HEK293 (cell line): Measurements from ENCODE around the gene CACNA2D1.

Experiments
- CTCF ChIA-PET: fragments of 350-600 bp; formaldehyde crosslinking; extraction: SDS; loops from one replicate; lab custom pipeline; 2021; ENCODE audit warnings: antibody characterized with exemption; lab: Yijun Ruan, JAX
- POLR2A ChIA-PET: fragments of 300-600 bp; formaldehyde crosslinking; extraction: SDS; loops from one replicate; lab custom pipeline; 2020; ENCODE audit warnings: antibody characterized with exemption, inconsistent platforms; lab: Yijun Ruan, JAX
- H3K27ac ChIP-seq: fragments of 200-500 bp; sonication (Bioruptor generic); 2 replicates; pipeline ENCODE4 v1.5.1; 2014; ENCODE audit warnings: low read depth, low read length, control low read depth, inconsistent platforms; ENCODE audit errors: extremely low read depth
- H3K36me3 ChIP-seq, 2 experiments: fragments of 200-500 bp in 1 of 2; sonication (Bioruptor generic) in 1 of 2; 1 replicate in 1 of 2; 2 replicates in 1 of 2; pipeline ENCODE4 v1.5.1; 2014 to 2017; ENCODE audit warnings: inconsistent platforms in 2 of 2, low read length in 2 of 2; ENCODE audit not compliant: control insufficient read depth in 2 of 2, insufficient read depth in 1 of 2
- H3K4me1 ChIP-seq: fragments of 200-500 bp; sonication (Bioruptor generic); 2 replicates; pipeline ENCODE4 v1.5.1; 2014; ENCODE audit warnings: mild to moderate bottlenecking, low read length, inconsistent platforms; ENCODE audit not compliant: control insufficient read depth, insufficient read depth
- H3K4me3 ChIP-seq: 2 replicates; pipeline ENCODE4 v1.5.1; 2011; ENCODE audit warnings: low read depth, mild to moderate bottlenecking, control low read depth, low read length, moderate library complexity
- H3K9me3 ChIP-seq: fragments of 200-500 bp; sonication (Bioruptor generic); 2 replicates; pipeline ENCODE4 v1.5.1; 2014; ENCODE audit warnings: low read depth, low read length, inconsistent platforms; ENCODE audit not compliant: control insufficient read depth, insufficient read depth
- GLIS1 ChIP-seq: fragments of 450-650 bp; formaldehyde crosslinking; IDR thresholded peaks from 2 replicates; pipeline ENCODE4 v1.5.1; 2016; ENCODE audit warnings: missing biosample characterization, missing genetic modification characterization
- GLIS2 ChIP-seq: fragments of 450-650 bp; formaldehyde crosslinking; IDR thresholded peaks from 2 replicates; pipeline ENCODE4 v1.5.1; 2016; ENCODE audit warnings: missing biosample characterization, missing genetic modification characterization
- INSM2 ChIP-seq: fragments of 450-650 bp; formaldehyde crosslinking; IDR thresholded peaks from 2 replicates; pipeline ENCODE4 v1.5.1; 2016; ENCODE audit warnings: missing biosample characterization, missing genetic modification characterization
- PRDM2 ChIP-seq: fragments of 450-650 bp; formaldehyde crosslinking; IDR thresholded peaks from 2 replicates; pipeline ENCODE4 v1.5.1; 2016; ENCODE audit warnings: missing biosample characterization, missing genetic modification characterization, borderline replicate concordance
- REST ChIP-seq: fragments of 450-650 bp; formaldehyde crosslinking; IDR thresholded peaks from 2 replicates; pipeline ENCODE4 v1.5.1; 2016; ENCODE audit warnings: missing biosample characterization, missing genetic modification characterization
- ZBTB44 ChIP-seq: fragments of 450-650 bp; IDR thresholded peaks from 2 replicates; pipeline ENCODE4 v1.5.1; 2018; ENCODE audit warnings: missing biosample characterization, mild to moderate bottlenecking, missing genetic modification characterization
- ZBTB7A ChIP-seq: fragments of 450-650 bp; formaldehyde crosslinking; IDR thresholded peaks from 2 replicates; pipeline ENCODE4 v1.5.1; 2016; ENCODE audit warnings: low read depth, missing biosample characterization, missing genetic modification characterization
- ZFP41 ChIP-seq: fragments of 450-650 bp; formaldehyde crosslinking; IDR thresholded peaks from 2 replicates; pipeline ENCODE4 v1.5.1; 2016; ENCODE audit warnings: missing biosample characterization, missing genetic modification characterization, borderline replicate concordance
- ZNF214 ChIP-seq: fragments of 450-650 bp; formaldehyde crosslinking; IDR thresholded peaks from 2 replicates; pipeline ENCODE4 v1.5.1; 2017; ENCODE audit warnings: missing biosample characterization, mild to moderate bottlenecking, missing genetic modification characterization, borderline replicate concordance
- ZNF23 ChIP-seq: fragments of 450-650 bp; formaldehyde crosslinking; IDR thresholded peaks from 2 replicates; pipeline ENCODE4 v1.5.1; 2016; ENCODE audit warnings: missing biosample characterization, missing genetic modification characterization, borderline replicate concordance
- ZNF302 ChIP-seq: fragments of 450-650 bp; formaldehyde crosslinking; IDR thresholded peaks from 2 replicates; pipeline ENCODE4 v1.5.1; 2016; ENCODE audit warnings: missing biosample characterization, missing genetic modification characterization, low read depth
- ZNF311 ChIP-seq: fragments of 450-650 bp; formaldehyde crosslinking; IDR thresholded peaks from 2 replicates; pipeline ENCODE4 v1.5.1; 2017; ENCODE audit warnings: missing biosample characterization, missing genetic modification characterization, borderline replicate concordance
- ZNF501 ChIP-seq: fragments of 450-650 bp; formaldehyde crosslinking; IDR thresholded peaks from 2 replicates; pipeline ENCODE4 v1.5.1; 2016; ENCODE audit warnings: missing biosample characterization, missing genetic modification characterization
- ZNF639 ChIP-seq: fragments of 450-650 bp; formaldehyde crosslinking; IDR thresholded peaks from 2 replicates; pipeline ENCODE4 v1.5.1; 2016; ENCODE audit warnings: missing biosample characterization, missing genetic modification characterization
- ZNF707 ChIP-seq: fragments of 450-650 bp; formaldehyde crosslinking; IDR thresholded peaks from 2 replicates; pipeline ENCODE4 v1.5.1; 2016; ENCODE audit warnings: missing biosample characterization, missing genetic modification characterization
- ZNF776 ChIP-seq: fragments of 450-650 bp; formaldehyde crosslinking; IDR thresholded peaks from 2 replicates; pipeline ENCODE4 v1.5.0; 2017; ENCODE audit warnings: missing biosample characterization, missing genetic modification characterization, borderline replicate concordance
- TF ChIP-seq, protein P1 (sequence below): fragments of 450-650 bp; formaldehyde crosslinking; IDR thresholded peaks from 2 replicates; pipeline ENCODE4 v1.5.1; 2016; ENCODE audit warnings: missing biosample characterization, missing genetic modification characterization

The CACNA2D1 gene

DNA sequence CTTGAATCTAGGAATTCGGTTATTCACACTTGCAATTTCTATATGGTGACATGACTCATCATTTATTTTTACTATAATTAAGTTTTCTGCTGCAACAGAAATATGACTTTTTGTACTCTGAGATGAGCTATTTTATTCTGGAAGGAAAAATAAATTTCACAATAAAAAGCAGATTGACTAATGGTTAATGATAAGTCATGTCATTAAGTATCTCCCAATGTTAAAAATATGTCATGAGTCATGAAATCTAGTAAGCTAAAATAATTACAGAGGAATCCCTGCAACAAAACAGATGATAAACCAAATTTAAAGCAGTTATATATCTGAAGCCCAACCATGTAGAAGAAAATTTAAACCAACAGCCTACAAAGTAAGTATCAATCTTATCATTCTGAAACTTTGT, 149.2 kb downstream of the CACNA2D1 start (continued):
- TF ChIP-seq, protein P1, sequence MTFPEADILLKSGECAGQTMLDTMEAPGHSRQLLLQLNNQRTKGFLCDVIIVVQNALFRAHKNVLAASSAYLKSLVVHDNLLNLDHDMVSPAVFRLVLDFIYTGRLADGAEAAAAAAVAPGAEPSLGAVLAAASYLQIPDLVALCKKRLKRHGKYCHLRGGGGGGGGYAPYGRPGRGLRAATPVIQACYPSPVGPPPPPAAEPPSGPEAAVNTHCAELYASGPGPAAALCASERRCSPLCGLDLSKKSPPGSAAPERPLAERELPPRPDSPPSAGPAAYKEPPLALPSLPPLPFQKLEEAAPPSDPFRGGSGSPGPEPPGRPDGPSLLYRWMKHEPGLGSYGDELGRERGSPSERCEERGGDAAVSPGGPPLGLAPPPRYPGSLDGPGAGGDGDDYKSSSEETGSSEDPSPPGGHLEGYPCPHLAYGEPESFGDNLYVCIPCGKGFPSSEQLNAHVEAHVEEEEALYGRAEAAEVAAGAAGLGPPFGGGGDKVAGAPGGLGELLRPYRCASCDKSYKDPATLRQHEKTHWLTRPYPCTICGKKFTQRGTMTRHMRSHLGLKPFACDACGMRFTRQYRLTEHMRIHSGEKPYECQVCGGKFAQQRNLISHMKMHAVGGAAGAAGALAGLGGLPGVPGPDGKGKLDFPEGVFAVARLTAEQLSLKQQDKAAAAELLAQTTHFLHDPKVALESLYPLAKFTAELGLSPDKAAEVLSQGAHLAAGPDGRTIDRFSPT (tag by site-specific recombination) = no peak
- no peak for TF ChIP-seq ZFP41 (tag by site-specific recombination)

- CTCF ChIA-PET = interaction anchor here (0.6 kb wide), 1 partner anchor 436 kb away, joined by 3 read pairs; no protein-coding TSS in a partner anchor
- no peak overlapping the region for H3K4me3 ChIP-seq
- H3K4me1 ChIP-seq = 0 out of 2 replicates have a peak, but pooled peaks cover 2% of the 10 kb centered on the region
- H3K9me3 ChIP-seq = no peaks in the 10 kb centered on the region
- no peaks in the 10 kb centered on the region for H3K36me3 ChIP-seq
- H3K27ac ChIP-seq = no peak overlapping the region
- TF ChIP-seq ZNF501 (tag by site-specific recombination) (no peak), ZBTB44 (tag by site-specific recombination) (no peak), REST (no peak), ZNF776 (tag by site-specific recombination) (no peak), ZNF311 (no peak), INSM2 (no peak), ZNF214 (tag by site-specific recombination) (no peak), GLIS1 (tag by site-specific recombination) (no peak), ZNF639 (tag by site-specific recombination) (no peak), ZNF302 (tag by site-specific recombination) (no peak), GLIS2 (no peak), ZNF707 (tag by site-specific recombination) (no peak), ZNF23 (tag by site-specific recombination) (no peak), PRDM2 (tag by site-specific recombination) (no peak), ZBTB7A (tag by site-specific recombination) (no peak)
- POLR2A ChIA-PET = no interaction called here
Observed at GRCh38 chr7:82293467-82293866, 150.1 kb downstream of the CACNA2D1 start.
